ENCODE results near the gene OTUD7B.
"Not testable (repeated sequence)": the region's sequence is repeated elsewhere in the genome, so short reads cannot be mapped to it uniquely, and the experiment has no call there.

Gene OTUD7B

DNA sequence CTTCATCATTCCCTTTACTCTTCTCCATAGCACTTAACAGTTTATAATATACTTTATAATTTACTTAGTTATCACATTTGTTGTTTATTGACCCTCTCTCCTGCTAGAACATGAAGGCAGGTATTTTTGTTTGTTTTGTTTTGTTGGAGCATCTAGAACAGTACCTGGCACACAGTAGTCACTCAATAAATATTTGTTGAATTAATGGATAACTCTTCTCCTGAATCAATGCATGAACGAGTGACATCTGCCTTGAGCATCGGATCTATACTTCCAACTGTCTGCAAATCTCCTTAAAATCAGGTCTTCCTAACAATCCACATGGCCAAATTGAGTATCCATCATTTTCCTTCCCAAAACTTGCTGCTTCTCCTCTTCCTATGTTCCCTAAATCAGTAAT lies 38.0 kb downstream of the OTUD7B start:
- FAIRE-seq (no peak), DNase-seq (ENCODE audit: insufficient read length) (no peak)
- TF ChIP-seq POLR2A (IDR thresholded peaks at IDR 0.05; ENCODE audit: low read depth, low read length) (no peak), TAF1 (IDR thresholded peaks at IDR 0.05; ENCODE audit: borderline replicate concordance, low read depth, low read length) (no peak), POLR2AphosphoS5 (IDR thresholded peaks at IDR 0.05; ENCODE audit: low read depth, low read length) (no peak)

DNA sequence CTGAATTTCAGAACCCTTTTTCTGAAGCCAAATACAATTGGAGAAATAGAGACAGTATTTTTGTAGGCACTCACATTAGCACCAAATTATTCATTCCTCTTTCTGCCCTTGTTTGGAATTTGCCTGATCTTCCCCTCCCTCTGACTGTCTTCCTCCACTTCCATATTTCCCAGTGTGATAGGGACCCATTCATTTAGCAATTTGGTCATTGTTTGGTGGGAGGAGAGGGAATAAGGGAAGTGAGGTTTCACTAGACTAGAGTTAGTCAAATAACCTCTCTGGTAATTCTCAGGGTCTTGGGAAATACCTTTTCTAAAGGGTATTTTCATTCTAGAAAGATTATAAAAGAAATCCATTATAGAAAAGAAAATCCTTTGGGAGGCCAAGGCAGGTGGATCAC lies 42.9 kb downstream of the OTUD7B start:
- no peak for TF ChIP-seq POLR2A (IDR thresholded peaks at IDR 0.05; ENCODE audit: low read depth, low read length)
- no peak for TF ChIP-seq POLR2AphosphoS5 (IDR thresholded peaks at IDR 0.05; ENCODE audit: low read depth, low read length)
- no peak for TF ChIP-seq TAF1 (IDR thresholded peaks at IDR 0.05; ENCODE audit: borderline replicate concordance, low read depth, low read length)
- FAIRE-seq = no peak
- DNase-seq (ENCODE audit: insufficient read length) = no peak

DNA sequence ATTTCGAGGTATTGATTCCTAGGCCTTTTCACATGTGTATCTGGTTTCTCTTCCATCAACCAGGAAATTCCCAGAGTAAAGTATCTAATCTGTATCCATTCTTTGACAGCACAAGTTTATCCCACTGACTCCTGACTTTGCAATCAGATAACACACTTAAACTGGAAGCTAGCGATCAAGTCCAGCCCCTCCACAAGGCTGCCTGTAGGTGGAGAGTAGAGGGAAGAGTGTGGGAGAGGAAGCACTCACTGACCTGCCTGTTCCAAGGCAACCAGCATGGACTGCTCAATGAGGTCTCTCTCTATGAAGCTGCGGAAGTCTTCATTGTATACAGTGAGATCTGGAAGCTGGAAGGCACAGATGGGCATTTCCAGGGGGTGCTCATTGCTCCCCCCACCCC lies 43.5 kb downstream of the OTUD7B start:
- FAIRE-seq (no peak), DNase-seq (ENCODE audit: insufficient read length) (no peak)
- no peak for TF ChIP-seq TAF1 (IDR thresholded peaks at IDR 0.05; ENCODE audit: borderline replicate concordance, low read depth, low read length)
- no peak for TF ChIP-seq POLR2A (IDR thresholded peaks at IDR 0.05; ENCODE audit: low read depth, low read length)
- no peak for TF ChIP-seq POLR2AphosphoS5 (IDR thresholded peaks at IDR 0.05; ENCODE audit: low read depth, low read length)

DNA sequence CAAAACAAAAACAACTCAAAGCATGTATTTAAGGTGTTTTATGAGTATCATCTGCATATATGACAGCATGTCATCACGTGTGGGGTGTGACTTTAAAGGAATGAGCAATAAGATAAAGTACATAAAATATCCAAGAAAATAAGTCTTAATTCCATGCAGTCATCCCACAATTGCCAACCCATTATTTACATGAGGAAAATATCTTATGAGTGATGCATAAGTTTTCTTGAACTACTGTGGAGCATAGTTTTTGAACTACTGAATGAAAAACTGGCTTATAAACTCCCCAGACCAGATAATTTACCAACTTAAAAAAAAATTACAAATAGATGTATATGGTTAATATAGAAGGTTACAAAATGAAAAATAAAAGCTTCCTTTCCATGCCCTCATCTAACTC lies 44.1 kb downstream of the OTUD7B start:
- DNase-seq (ENCODE audit: insufficient read length) (no peak), FAIRE-seq (no peak)
- no peak for TF ChIP-seq POLR2AphosphoS5 (IDR thresholded peaks at IDR 0.05; ENCODE audit: low read depth, low read length)
- no peak for TF ChIP-seq TAF1 (IDR thresholded peaks at IDR 0.05; ENCODE audit: borderline replicate concordance, low read depth, low read length)
- no peak for TF ChIP-seq POLR2A (IDR thresholded peaks at IDR 0.05; ENCODE audit: low read depth, low read length)

DNA sequence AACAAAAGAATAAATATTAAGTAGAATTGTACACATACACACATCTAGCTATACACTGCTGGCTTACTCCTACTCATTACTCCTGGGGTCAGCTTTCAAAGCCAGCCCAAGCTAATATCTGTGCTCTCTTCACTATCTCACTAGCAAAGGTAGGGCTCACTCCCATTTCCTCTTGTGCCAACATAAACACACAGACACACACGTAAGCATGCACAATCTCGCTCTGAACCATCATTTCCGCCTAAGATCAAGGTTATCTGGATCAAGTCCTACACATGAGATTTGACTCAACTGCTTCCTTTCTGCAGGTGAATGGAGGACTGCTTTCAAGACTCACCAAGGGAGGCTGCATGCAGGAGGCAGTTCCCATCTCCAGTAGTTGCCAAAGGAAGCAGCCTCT lies 45.1 kb downstream of the OTUD7B start:
- TF ChIP-seq POLR2AphosphoS5 (IDR thresholded peaks at IDR 0.05; ENCODE audit: low read depth, low read length) = no peak
- TF ChIP-seq POLR2A (IDR thresholded peaks at IDR 0.05; ENCODE audit: low read depth, low read length) = no peak
- no peak for TF ChIP-seq TAF1 (IDR thresholded peaks at IDR 0.05; ENCODE audit: borderline replicate concordance, low read depth, low read length)
- DNase-seq (ENCODE audit: insufficient read length) (no peak), FAIRE-seq (no peak)

DNA sequence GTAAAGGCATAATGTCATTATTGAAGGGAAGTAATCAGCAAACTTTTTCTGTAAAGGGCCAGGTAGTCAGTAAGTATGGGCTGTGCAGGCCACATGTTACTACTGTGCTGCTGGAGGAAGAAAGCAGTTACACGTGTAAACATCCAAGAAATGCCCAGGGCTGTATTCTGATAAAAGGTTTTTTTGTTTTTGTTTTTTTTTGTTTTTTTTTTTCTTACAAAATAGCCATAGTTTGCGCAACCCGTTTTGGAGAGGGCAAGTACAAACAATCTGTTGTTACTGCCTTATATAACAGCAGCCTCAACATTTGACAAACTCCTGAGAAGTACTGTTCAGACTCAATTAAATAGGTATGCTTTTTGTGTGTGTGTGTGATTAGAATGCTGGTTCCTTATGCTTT lies 47.2 kb downstream of the OTUD7B start:
- TF ChIP-seq TAF1 (IDR thresholded peaks at IDR 0.05; ENCODE audit: borderline replicate concordance, low read depth, low read length) (no peak), POLR2AphosphoS5 (IDR thresholded peaks at IDR 0.05; ENCODE audit: low read depth, low read length) (no peak), POLR2A (IDR thresholded peaks at IDR 0.05; ENCODE audit: low read depth, low read length) (no peak)

DNA sequence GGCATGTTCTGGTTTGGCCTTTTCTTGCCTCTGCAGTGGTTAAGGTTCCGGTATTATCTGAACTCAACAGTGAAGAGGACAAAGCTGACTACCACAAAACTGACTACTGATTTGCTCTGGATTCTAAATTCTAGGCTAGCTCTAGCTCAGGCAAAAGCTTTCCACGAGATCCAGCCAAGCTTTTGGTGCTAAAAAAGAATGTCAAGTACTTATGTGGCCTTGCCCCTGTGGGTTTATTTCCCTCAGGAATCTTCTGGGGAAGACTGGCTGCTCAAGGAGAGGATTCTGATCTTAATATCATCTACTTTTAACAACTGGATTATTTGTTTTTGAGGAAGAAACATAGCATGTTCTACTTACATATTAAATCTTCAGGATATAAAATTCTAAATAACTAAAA lies 47.8 kb downstream of the OTUD7B start:
- no peak for TF ChIP-seq POLR2AphosphoS5 (IDR thresholded peaks at IDR 0.05; ENCODE audit: low read depth, low read length)
- no peak for TF ChIP-seq POLR2A (IDR thresholded peaks at IDR 0.05; ENCODE audit: low read depth, low read length)
- no peak for TF ChIP-seq TAF1 (IDR thresholded peaks at IDR 0.05; ENCODE audit: borderline replicate concordance, low read depth, low read length)
- no peak for FAIRE-seq
- DNase-seq (ENCODE audit: insufficient read length) = no peak

More for the DNA sequence above, 47.2 kb downstream of the OTUD7B start:
- FAIRE-seq (no peak), DNase-seq (ENCODE audit: insufficient read length) (no peak)

DNA sequence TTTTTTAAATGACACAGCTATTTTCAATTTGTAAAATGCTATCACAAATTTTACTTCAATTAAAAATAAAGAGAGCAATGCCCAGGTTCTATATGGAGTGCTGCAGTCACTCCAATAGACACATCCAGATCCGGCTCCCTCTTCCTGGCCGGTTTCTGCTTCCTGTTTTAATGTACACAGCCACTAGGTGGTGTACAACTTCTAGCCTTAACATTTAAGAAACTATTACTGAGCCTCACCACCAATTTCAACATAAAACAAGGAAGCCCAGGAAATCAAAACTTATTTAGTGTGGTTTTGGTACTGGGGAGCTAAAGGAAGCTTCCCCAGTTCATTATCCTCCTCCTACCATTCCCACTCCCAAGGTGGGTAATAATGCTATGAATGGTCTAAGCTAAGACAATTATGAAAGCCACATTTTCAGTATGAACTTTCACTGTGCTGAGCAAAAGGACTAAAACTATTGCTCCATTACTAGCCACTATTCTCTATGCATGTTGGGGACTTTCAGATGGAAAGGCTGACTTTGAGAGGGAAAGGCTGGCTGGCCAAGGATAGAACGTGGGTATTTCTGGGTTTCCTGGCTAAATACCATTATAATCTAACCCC lies 48.4 kb downstream of the OTUD7B start:
- FAIRE-seq = peak; percentile 62
- DNase-seq (ENCODE audit: insufficient read length) = no peak
- TF ChIP-seq POLR2A (IDR thresholded peaks at IDR 0.05; ENCODE audit: low read depth, low read length) = no peak
- no peak for TF ChIP-seq POLR2AphosphoS5 (IDR thresholded peaks at IDR 0.05; ENCODE audit: low read depth, low read length)
- TF ChIP-seq TAF1 (IDR thresholded peaks at IDR 0.05; ENCODE audit: borderline replicate concordance, low read depth, low read length) = no peak

DNA sequence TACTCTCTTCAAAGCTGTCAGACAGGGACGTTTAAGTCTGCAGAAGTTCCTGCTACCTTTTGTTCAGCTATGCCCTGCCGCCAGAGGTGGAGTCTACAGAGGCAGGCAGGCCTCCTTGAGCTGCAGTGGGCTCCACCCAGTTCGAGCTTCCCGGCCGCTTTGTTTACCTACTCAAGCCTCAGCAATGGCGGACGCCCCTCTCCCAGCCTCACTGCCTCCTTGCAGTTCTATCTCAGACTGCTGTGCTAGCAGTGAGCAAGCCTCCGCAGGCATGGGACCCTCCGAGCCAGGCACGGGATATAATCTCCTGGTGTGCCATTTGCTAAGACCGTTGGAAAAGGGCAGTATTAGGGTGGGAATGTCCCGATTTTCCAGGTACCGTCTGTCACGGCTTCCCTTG lies 53.0 kb downstream of the OTUD7B start:
- not testable (repeated sequence) for DNase-seq (ENCODE audit: insufficient read length); FAIRE-seq

DNA sequence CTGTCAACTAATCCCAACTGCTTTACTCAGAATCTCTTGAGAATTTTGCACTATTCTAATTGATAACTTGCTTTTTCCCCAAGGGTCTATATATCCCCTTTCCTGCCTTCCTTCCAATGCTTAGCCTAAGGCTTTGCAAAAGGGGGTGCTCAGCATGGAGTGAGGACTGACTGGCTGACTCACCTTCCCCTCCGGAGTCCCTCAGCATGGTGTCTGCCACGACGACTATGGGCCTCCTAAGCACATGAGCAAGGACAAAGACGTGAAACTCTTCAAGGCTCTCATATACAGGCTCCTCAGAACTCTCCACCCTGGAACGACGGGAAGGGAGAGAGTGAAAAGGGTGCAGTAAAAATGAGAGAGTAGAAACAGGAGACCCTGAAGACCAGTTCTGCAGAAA lies 60.6 kb downstream of the OTUD7B start:
- no peak for TF ChIP-seq POLR2A (IDR thresholded peaks at IDR 0.05; ENCODE audit: low read depth, low read length)
- no peak for TF ChIP-seq TAF1 (IDR thresholded peaks at IDR 0.05; ENCODE audit: borderline replicate concordance, low read depth, low read length)
- no peak for TF ChIP-seq POLR2AphosphoS5 (IDR thresholded peaks at IDR 0.05; ENCODE audit: low read depth, low read length)
- FAIRE-seq (no peak), DNase-seq (ENCODE audit: insufficient read length) (no peak)

DNA sequence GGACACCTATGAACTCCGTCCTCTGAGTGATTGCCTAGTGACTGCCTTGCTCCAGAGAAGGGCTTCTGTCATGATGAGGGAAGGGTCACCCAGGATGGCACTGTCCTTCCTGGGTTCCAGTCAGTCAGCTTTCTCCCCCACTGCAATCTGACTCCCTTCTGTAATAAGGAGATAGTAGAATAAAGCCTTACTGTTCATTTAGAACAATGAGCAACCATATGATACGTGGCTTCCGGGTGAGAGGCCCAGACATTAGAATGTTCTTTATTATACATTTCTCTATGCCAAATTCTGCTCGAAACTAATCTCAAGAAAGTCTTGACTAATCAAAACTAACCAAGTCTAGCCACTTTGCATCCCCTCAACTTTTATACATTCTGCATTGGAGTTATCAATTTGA lies 65.3 kb downstream of the OTUD7B start:
- FAIRE-seq = no peak
- TF ChIP-seq TAF1 (IDR thresholded peaks at IDR 0.05; ENCODE audit: borderline replicate concordance, low read depth, low read length) (no peak), POLR2A (IDR thresholded peaks at IDR 0.05; ENCODE audit: low read depth, low read length) (no peak), POLR2AphosphoS5 (IDR thresholded peaks at IDR 0.05; ENCODE audit: low read depth, low read length) (no peak)
- no peak for DNase-seq (ENCODE audit: insufficient read length)

DNA sequence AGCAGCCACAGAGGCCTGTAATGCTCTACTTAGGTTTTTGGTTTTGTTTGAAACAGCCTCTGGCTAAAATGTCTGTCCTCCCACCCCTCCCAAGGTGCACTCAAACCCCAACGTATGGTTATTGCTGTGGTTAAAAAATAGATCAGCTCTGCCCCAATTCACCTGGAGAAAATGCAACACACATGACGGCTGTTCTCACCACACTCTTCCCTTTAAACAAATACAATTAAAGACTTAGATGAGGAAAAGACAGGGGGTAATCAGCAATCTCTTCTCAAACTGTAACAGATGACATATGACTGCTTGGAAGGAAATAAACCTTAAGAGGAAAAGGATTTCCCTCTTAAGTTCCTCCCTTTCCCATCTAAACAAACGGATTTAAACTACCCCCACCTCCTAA lies 67.6 kb downstream of the OTUD7B start:
- no peak for FAIRE-seq
- no peak for DNase-seq (ENCODE audit: insufficient read length)
- TF ChIP-seq TAF1 (IDR thresholded peaks at IDR 0.05; ENCODE audit: borderline replicate concordance, low read depth, low read length) = no peak
- no peak for TF ChIP-seq POLR2A (IDR thresholded peaks at IDR 0.05; ENCODE audit: low read depth, low read length)
- no peak for TF ChIP-seq POLR2AphosphoS5 (IDR thresholded peaks at IDR 0.05; ENCODE audit: low read depth, low read length)

DNA sequence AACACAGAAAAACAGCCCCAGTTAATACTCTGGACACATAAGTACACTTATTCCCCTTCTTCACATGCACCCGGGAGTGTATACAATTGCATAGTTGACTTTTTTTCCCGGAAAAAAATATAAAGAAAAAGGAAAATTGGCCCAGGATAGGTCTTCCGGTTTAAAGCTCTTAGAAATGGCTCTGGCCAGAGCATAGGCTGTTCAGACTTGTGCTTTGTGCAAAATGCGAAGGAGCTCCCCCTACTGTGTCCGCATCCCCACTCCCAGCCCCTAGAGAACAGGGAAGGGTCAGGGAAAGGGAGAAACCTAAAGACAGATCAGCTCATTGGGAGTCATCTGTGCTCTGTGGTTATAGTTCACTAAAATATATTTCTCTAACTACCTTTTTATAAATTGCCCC lies 68.3 kb downstream of the OTUD7B start:
- DNase-seq (ENCODE audit: insufficient read length) (no peak), FAIRE-seq (no peak)
- TF ChIP-seq POLR2A (IDR thresholded peaks at IDR 0.05; ENCODE audit: low read depth, low read length) (no peak), POLR2AphosphoS5 (IDR thresholded peaks at IDR 0.05; ENCODE audit: low read depth, low read length) (no peak), TAF1 (IDR thresholded peaks at IDR 0.05; ENCODE audit: borderline replicate concordance, low read depth, low read length) (no peak)
